GM08714 (cell line): ENCODE data around the gene SLC66A2.

ENCODE experiments used
- H3K4me3 ChIP-seq: fragments of 200-500 bp; sonication (Bioruptor generic); 2 replicates; pipeline ENCODE4 v1.5.1; 2014; ENCODE audit warnings: mild to moderate bottlenecking, low read length, inconsistent platforms
- ZNF274 ChIP-seq: IDR thresholded peaks from 2 replicates; pipeline ENCODE4 v1.6.1; 2012; ENCODE audit warnings: mild to moderate bottlenecking, low read depth, low read length

Gene SLC66A2

GRCh38 chr18:79949697-79950487 lies 1.6 kb downstream of the SLC66A2 start:
- TF ChIP-seq ZNF274, result no peak
- H3K4me3 ChIP-seq, result peak overlapping the region; percentile 87

- no peak for TF ChIP-seq ZNF274
- no peak overlapping the region for H3K4me3 ChIP-seq
Observed at GRCh38 chr18:79948719-79949411, 2.6 kb downstream of the SLC66A2 start.

GRCh38 chr18:79947881-79948610 lies 3.4 kb downstream of the SLC66A2 start:
- no peak for TF ChIP-seq ZNF274
- H3K4me3 ChIP-seq, result no peak overlapping the region

GRCh38 chr18:79947054-79947755 lies 4.2 kb downstream of the SLC66A2 start:
- no peak overlapping the region for H3K4me3 ChIP-seq
- TF ChIP-seq ZNF274, result no peak

- no peak overlapping the region for H3K4me3 ChIP-seq
- TF ChIP-seq ZNF274, result no peak
Observed at GRCh38 chr18:79945118-79946042, 6.1 kb downstream of the SLC66A2 start.

GRCh38 chr18:79944746-79945117 lies 6.7 kb downstream of the SLC66A2 start:
- TF ChIP-seq ZNF274, result no peak
- no peak overlapping the region for H3K4me3 ChIP-seq

- TF ChIP-seq ZNF274, result no peak
- H3K4me3 ChIP-seq, result no peak overlapping the region
Observed at GRCh38 chr18:79944126-79944731, 7.2 kb downstream of the SLC66A2 start.

- TF ChIP-seq ZNF274, result no peak
Observed at GRCh38 chr18:79943608-79944125, 7.8 kb downstream of the SLC66A2 start.

GRCh38 chr18:79942786-79943607 lies 8.5 kb downstream of the SLC66A2 start:
- TF ChIP-seq ZNF274, result no peak
- H3K4me3 ChIP-seq, result no peak overlapping the region

More at GRCh38 chr18:79943608-79944125, 7.8 kb downstream of the SLC66A2 start:
- no peak overlapping the region for H3K4me3 ChIP-seq

- H3K4me3 ChIP-seq, result no peak overlapping the region
- TF ChIP-seq ZNF274, result no peak
Observed at GRCh38 chr18:79942211-79942610, 9.2 kb downstream of the SLC66A2 start.

GRCh38 chr18:79941473-79942119 lies 9.9 kb downstream of the SLC66A2 start:
- TF ChIP-seq ZNF274, result no peak
- no peak overlapping the region for H3K4me3 ChIP-seq

- no peak for TF ChIP-seq ZNF274
- no peak overlapping the region for H3K4me3 ChIP-seq
Observed at GRCh38 chr18:79940814-79941472, 10.5 kb downstream of the SLC66A2 start.
